ENCODE measurements around the gene CNPPD1. TPM values are rescaled to one million over a fixed set of nuclear protein-coding genes. Genes with fewer than 3 reads are reported as not detected.

CNPPD1 gene
- total RNA-seq, 1 experiment from 2014 or later = 32.8 TPM

DNA sequence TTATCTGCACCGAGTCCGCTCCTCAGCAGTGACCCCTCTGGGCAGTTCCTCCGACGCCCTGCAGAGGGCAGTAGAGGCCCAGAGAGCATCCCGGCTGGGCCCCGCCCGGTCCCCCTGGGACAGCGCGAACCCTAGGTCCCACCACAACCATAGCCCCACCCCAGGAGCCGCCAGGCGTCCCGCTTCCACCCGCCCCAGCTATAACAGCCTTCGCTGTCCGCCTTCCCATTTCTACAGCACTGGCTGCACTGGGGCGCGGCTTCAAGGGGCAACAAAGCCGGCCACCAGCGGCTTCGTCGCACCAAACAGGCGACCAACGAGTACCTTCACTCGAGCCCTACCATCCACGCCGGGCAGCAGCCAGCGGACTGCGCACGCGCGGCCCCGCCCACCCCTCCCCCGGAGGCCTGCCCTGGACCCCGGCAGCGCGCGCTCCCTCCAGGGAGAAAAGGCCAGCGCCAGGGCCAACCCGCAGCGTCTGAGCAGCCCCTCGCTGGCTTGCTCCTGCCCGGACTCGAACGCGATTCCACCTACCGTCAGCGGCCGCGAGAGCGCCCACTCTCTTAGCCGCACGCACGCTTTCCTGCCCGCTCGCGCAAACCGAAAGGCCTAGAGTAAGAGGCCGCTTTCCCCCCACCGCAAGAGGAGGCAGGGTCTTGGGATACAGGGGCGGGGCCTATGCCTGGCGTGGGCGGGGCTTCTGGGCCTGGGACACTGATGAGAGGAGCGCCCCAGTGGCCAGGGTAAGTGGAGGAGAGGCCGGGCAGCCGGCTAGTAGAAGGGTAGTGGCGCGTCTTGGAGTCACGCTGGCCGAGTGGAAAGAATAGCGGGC is 16.3 kb downstream of the CNPPD1 start, which contains the start of gene NHEJ1 (continued):
- TF ChIP-seq STAT6 (CRISPR knock-in tag; conservative IDR thresholded peaks at IDR 0.05; ENCODE audit: low read depth) (no peak), TCF7 (CRISPR knock-in tag; IDR thresholded peaks at IDR 0.05; ENCODE audit: low read depth) (0 out of 2 replicates have a peak, but pooled peaks have one; percentile 27), ESRRA (CRISPR knock-in tag; IDR thresholded peaks at IDR 0.05; ENCODE audit: borderline replicate concordance) (0 out of 2 replicates have a peak, but pooled peaks have one; percentile 32)
- TF ChIP-seq, protein P1, sequence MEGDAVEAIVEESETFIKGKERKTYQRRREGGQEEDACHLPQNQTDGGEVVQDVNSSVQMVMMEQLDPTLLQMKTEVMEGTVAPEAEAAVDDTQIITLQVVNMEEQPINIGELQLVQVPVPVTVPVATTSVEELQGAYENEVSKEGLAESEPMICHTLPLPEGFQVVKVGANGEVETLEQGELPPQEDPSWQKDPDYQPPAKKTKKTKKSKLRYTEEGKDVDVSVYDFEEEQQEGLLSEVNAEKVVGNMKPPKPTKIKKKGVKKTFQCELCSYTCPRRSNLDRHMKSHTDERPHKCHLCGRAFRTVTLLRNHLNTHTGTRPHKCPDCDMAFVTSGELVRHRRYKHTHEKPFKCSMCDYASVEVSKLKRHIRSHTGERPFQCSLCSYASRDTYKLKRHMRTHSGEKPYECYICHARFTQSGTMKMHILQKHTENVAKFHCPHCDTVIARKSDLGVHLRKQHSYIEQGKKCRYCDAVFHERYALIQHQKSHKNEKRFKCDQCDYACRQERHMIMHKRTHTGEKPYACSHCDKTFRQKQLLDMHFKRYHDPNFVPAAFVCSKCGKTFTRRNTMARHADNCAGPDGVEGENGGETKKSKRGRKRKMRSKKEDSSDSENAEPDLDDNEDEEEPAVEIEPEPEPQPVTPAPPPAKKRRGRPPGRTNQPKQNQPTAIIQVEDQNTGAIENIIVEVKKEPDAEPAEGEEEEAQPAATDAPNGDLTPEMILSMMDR (IDR thresholded peaks at IDR 0.05) = peak; percentile 98
- TF ChIP-seq, protein P2, sequence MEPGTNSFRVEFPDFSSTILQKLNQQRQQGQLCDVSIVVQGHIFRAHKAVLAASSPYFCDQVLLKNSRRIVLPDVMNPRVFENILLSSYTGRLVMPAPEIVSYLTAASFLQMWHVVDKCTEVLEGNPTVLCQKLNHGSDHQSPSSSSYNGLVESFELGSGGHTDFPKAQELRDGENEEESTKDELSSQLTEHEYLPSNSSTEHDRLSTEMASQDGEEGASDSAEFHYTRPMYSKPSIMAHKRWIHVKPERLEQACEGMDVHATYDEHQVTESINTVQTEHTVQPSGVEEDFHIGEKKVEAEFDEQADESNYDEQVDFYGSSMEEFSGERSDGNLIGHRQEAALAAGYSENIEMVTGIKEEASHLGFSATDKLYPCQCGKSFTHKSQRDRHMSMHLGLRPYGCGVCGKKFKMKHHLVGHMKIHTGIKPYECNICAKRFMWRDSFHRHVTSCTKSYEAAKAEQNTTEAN (CRISPR knock-in tag; IDR thresholded peaks at IDR 0.05) = 0 out of 2 replicates have a peak, but pooled peaks have one; percentile 39

GRCh38 chr2:219159771-219160185 is 16.9 kb downstream of the CNPPD1 start:
- peaks cover 19% of the 10 kb centered on the region for H3K27me3 Mint-ChIP-seq (ENCODE audit: low read depth)
- TF ChIP-seq IRF2 (CRISPR knock-in tag; IDR thresholded peaks at IDR 0.05; ENCODE audit: borderline replicate concordance, low read depth) (no peak), ZNF671 (CRISPR knock-in tag; IDR thresholded peaks at IDR 0.05) (no peak), MAX (CRISPR knock-in tag; IDR thresholded peaks at IDR 0.05) (0 out of 2 replicates have a peak, but pooled peaks have one; percentile 3), TEAD4 (CRISPR knock-in tag; IDR thresholded peaks at IDR 0.05) (no peak)
- peaks cover 8% of the 10 kb centered on the region for H3K36me3 Mint-ChIP-seq
- no peak overlapping the region for H3K27ac Mint-ChIP-seq
- H3K9me3 Mint-ChIP-seq = no peaks in the 10 kb centered on the region
- H3K4me1 Mint-ChIP-seq = peaks cover 17% of the 10 kb centered on the region
- POLR2A ChIA-PET = no interaction called here
- no peak for DNase-seq (ENCODE audit: low spot score)
- CTCF ChIA-PET = interaction anchor here (0.8 to 7.6 kb wide), 17 partner anchors 11 to 370 kb away, joined by 3 to 97 read pairs (median 4); partner anchors contain the start of genes ABCB6, CNPPD1, DNPEP and IHH
- peak overlapping the region; percentile 79 for H3K4me3 Mint-ChIP-seq
- ATAC-seq = peak; percentile 13

GRCh38 chr2:219158586-219158985 is 18.1 kb downstream of the CNPPD1 start:
- no peak for DNase-seq (ENCODE audit: low spot score)
- Mint-ChIP-seq H3K27me3 (ENCODE audit: low read depth) (peaks cover 19% of the 10 kb centered on the region), H3K9me3 (no peaks in the 10 kb centered on the region), H3K27ac (no peak overlapping the region), H3K36me3 (peaks cover 8% of the 10 kb centered on the region), H3K4me3 (no peak overlapping the region), H3K4me1 (peaks cover 17% of the 10 kb centered on the region)
- ATAC-seq = no peak
- CTCF ChIA-PET = interaction anchor here (0.6 to 7.6 kb wide), 9 partner anchors 13 to 178 kb away, joined by 3 to 97 read pairs (median 4); partner anchors contain the start of genes CFAP65, IHH and TUBA4A
- TF ChIP-seq RELA (CRISPR knock-in tag; IDR thresholded peaks at IDR 0.05; ENCODE audit: borderline replicate concordance) (no peak), MXD4 (CRISPR knock-in tag; IDR thresholded peaks at IDR 0.05; ENCODE audit: borderline replicate concordance) (no peak), ZNF121 (CRISPR knock-in tag; IDR thresholded peaks at IDR 0.05) (no peak), CREM (CRISPR knock-in tag; IDR thresholded peaks at IDR 0.05) (no peak), ZSCAN18 (CRISPR knock-in tag; IDR thresholded peaks at IDR 0.05) (no peak)
- TF ChIP-seq, protein P3, sequence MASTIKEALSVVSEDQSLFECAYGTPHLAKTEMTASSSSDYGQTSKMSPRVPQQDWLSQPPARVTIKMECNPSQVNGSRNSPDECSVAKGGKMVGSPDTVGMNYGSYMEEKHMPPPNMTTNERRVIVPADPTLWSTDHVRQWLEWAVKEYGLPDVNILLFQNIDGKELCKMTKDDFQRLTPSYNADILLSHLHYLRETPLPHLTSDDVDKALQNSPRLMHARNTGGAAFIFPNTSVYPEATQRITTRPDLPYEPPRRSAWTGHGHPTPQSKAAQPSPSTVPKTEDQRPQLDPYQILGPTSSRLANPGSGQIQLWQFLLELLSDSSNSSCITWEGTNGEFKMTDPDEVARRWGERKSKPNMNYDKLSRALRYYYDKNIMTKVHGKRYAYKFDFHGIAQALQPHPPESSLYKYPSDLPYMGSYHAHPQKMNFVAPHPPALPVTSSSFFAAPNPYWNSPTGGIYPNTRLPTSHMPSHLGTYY (CRISPR knock-in tag; IDR thresholded peaks at IDR 0.05) = no peak
- POLR2A ChIA-PET = no interaction called here
